ENCODE results near the gene LRRC36. TPM values are rescaled to one million over a fixed set of nuclear protein-coding genes. Genes with fewer than 3 reads are reported as not detected.

Gene LRRC36
- total and polyA plus RNA-seq, 2 of the 13 experiments (the other 11 are each of a cell fraction or from before 2014, with no cell fraction given): 0.12 to 0.15 TPM

GRCh38 chr16:67278773-67279295, 47.8 kb upstream of the LRRC36 start (continued):
- TF ChIP-seq ZNF792 (CRISPR knock-in tag; IDR thresholded peaks at IDR 0.05) (0 out of 2 replicates have a peak, but pooled peaks have one; percentile 40), SIX4 (CRISPR knock-in tag; IDR thresholded peaks at IDR 0.05) (0 out of 2 replicates have a peak, but pooled peaks have one; percentile 11), SSRP1 (CRISPR knock-in tag; IDR thresholded peaks at IDR 0.05) (0 out of 2 replicates have a peak, but pooled peaks have one; percentile 8), ZBTB43 (CRISPR knock-in tag; conservative IDR thresholded peaks at IDR 0.05) (0 out of 2 replicates have a peak, but pooled peaks have one; percentile 22), ZNF816 (CRISPR knock-in tag; IDR thresholded peaks at IDR 0.05; ENCODE audit: borderline replicate concordance) (peak; percentile 76; the same call in 1 of the 2 replicates), TEAD3 (CRISPR knock-in tag; optimal IDR thresholded peaks at IDR 0.05; ENCODE audit: borderline replicate concordance) (peak; percentile 30), SMAD1 (CRISPR knock-in tag; IDR thresholded peaks at IDR 0.05; ENCODE audit: borderline replicate concordance, low read depth) (0 out of 2 replicates have a peak, but pooled peaks have one; percentile 33), MXD4 (CRISPR knock-in tag; IDR thresholded peaks at IDR 0.05) (0 out of 2 replicates have a peak, but pooled peaks have one; percentile 29), ZBTB39 (CRISPR knock-in tag; IDR thresholded peaks at IDR 0.05) (0 out of 2 replicates have a peak, but pooled peaks have one; percentile 1), TBX2 (CRISPR knock-in tag; IDR thresholded peaks at IDR 0.05; ENCODE audit: borderline replicate concordance) (peak; percentile 12; the same call in 1 of the 2 replicates), FOXP4 (CRISPR knock-in tag; IDR thresholded peaks at IDR 0.05) (no peak), ZBTB10 (CRISPR knock-in tag; IDR thresholded peaks at IDR 0.05; ENCODE audit: borderline replicate concordance) (peak; percentile 58), HDAC1 (CRISPR knock-in tag; IDR thresholded peaks at IDR 0.05) (0 out of 2 replicates have a peak, but pooled peaks have one; percentile 40), ZSCAN22 (CRISPR knock-in tag; IDR thresholded peaks at IDR 0.05) (0 out of 2 replicates have a peak, but pooled peaks have one; percentile 7), ZNF136 (CRISPR knock-in tag; IDR thresholded peaks at IDR 0.05; ENCODE audit: low read depth) (0 out of 2 replicates have a peak, but pooled peaks have one; percentile 61), GATAD2A (CRISPR knock-in tag; IDR thresholded peaks at IDR 0.05) (0 out of 2 replicates have a peak, but pooled peaks have one; percentile 30), HMGXB4 (CRISPR knock-in tag; IDR thresholded peaks at IDR 0.05; ENCODE audit: borderline replicate concordance in 1 of 2, low read depth in 1 of 2) (peak in 1 of 2 experiments; percentile 4; a peak in 3 of 4 replicates)
